A549 (cell line): ENCODE results near the gene CFAP58. TPM values are rescaled to one million over a fixed set of nuclear protein-coding genes. Genes with fewer than 3 reads are reported as not detected.

Experiments
- ATAC-seq, 2 experiments: fragments of 200-7000 bp in 1 of 2; fragments of >200 bp in 1 of 2; cut with Nextera tagmentation in 1 of 2; cut with Tn5 transposase in 1 of 2; 3 replicates each; pipeline versions ENCODE4 v1.8.0 to v1.9.1; 2018 to 2020; ENCODE audit warnings: mild to moderate bottlenecking in 1 of 2, moderate library complexity in 1 of 2
- CTCF ChIA-PET: fragments of 300-600 bp; sonication (Branson Sonifier 250); formaldehyde crosslinking; extraction: SDS; loops from one replicate; lab custom pipeline; 2021; ENCODE audit warnings: antibody characterized with exemption, inconsistent platforms; lab: Yijun Ruan, JAX
- POLR2A ChIA-PET: fragments of 350-600 bp; formaldehyde crosslinking; extraction: SDS; loops from one replicate; lab custom pipeline; 2021; ENCODE audit warnings: antibody characterized with exemption, inconsistent platforms; lab: Yijun Ruan, JAX
- DNase-seq, 2 experiments: peaks; one replicate each; pipeline versions ENCODE4 v3.0.0 to v3.0.0-alpha.2; 2011 to 2016; ENCODE audit warnings: low read depth in 1 of 2, low spot score in 1 of 2
- FAIRE-seq: peaks from 2 replicates; lab custom pipeline; 2011; peaks lifted over from hg19 to GRCh38; lab: Jason Lieb, UNC
- H3K27ac ChIP-seq, 2 experiments: fragments of >200 bp; sonication (Bioruptor Twin); formaldehyde crosslinking; 3 replicates each; pipeline ENCODE4 v1.5.1; 2016 to 2017
- H3K4me1 ChIP-seq: fragments of >200 bp; sonication (Bioruptor Twin); formaldehyde crosslinking; 3 replicates; pipeline ENCODE4 v1.6.1; 2016
- H3K4me2 ChIP-seq: fragments of >200 bp; sonication (Bioruptor Twin); formaldehyde crosslinking; 3 replicates; pipeline ENCODE4 v1.6.1; 2016
- H3K4me3 ChIP-seq: fragments of >200 bp; sonication (Bioruptor Twin); formaldehyde crosslinking; 3 replicates; pipeline ENCODE4 v1.5.1; 2016
- H3K9me3 ChIP-seq: fragments of >200 bp; sonication (Bioruptor Twin); formaldehyde crosslinking; 3 replicates; pipeline ENCODE4 v1.6.1; 2016
- BHLHE40 ChIP-seq: IDR thresholded peaks from 2 replicates; pipeline ENCODE4 v1.6.1; 2012; ENCODE audit warnings: low read depth, low read length, inconsistent platforms
- CBX8 ChIP-seq: fragments of 200-600 bp; sonication (generic); IDR thresholded peaks from 2 replicates; pipeline ENCODE4 v1.6.1; 2016
- CHD2 ChIP-seq: fragments of 150-350 bp; IDR thresholded peaks from 2 replicates; pipeline ENCODE4 v1.6.1; 2014; ENCODE audit warnings: low read length; ENCODE audit not compliant: partially characterized antibody
- CHD4 ChIP-seq: fragments of 200-600 bp; sonication (generic); IDR thresholded peaks from 2 replicates; pipeline ENCODE4 v1.6.1; 2016; ENCODE audit warnings: antibody characterized with exemption, mild to moderate bottlenecking, borderline replicate concordance
- E2F6 ChIP-seq: IDR thresholded peaks from 2 replicates; pipeline ENCODE4 v1.6.1; 2012; ENCODE audit warnings: low read depth, borderline replicate concordance
- EP300 ChIP-seq, 2 experiments: fragments of >200 bp; sonication (Bioruptor Twin); formaldehyde crosslinking; IDR thresholded peaks; 2 replicates in 1 of 2; 3 replicates in 1 of 2; pipeline ENCODE4 v1.6.1; 2016 to 2017
- ESRRA ChIP-seq: fragments of 150-350 bp; IDR thresholded peaks from 2 replicates; pipeline ENCODE4 v1.6.1; 2014; ENCODE audit warnings: mild to moderate bottlenecking, low read length, borderline replicate concordance
- FOSB ChIP-seq: fragments of 250-450 bp; sonication (Bioruptor Pico); IDR thresholded peaks from 2 replicates; pipeline ENCODE4 v1.5.0; 2020; ENCODE audit warnings: mild to moderate bottlenecking, moderate library complexity
- JUN ChIP-seq, 2 experiments: fragments of >200 bp; sonication (Bioruptor Twin); formaldehyde crosslinking; IDR thresholded peaks; 2 replicates in 1 of 2; 3 replicates in 1 of 2; pipeline ENCODE4 v1.6.1; 2016 to 2017
- MAFK ChIP-seq: fragments of 450-650 bp; IDR thresholded peaks from 2 replicates; pipeline ENCODE4 v1.6.1; 2014; ENCODE audit not compliant: partially characterized antibody
- MAZ ChIP-seq: fragments of 150-350 bp; IDR thresholded peaks from 2 replicates; pipeline ENCODE4 v1.6.1; 2014; ENCODE audit warnings: antibody characterized with exemption, low read depth, low read length, borderline replicate concordance
- NR3C1 ChIP-seq: fragments of >200 bp; sonication (Bioruptor Twin); formaldehyde crosslinking; IDR thresholded peaks from 3 replicates; pipeline ENCODE4 v1.6.1; 2017
- PHF8 ChIP-seq: fragments of 200-600 bp; sonication (generic); IDR thresholded peaks from 2 replicates; pipeline ENCODE4 v1.6.1; 2016; ENCODE audit warnings: low read depth, mild to moderate bottlenecking, antibody characterized with exemption, moderate library complexity, borderline replicate concordance
- POLR2AphosphoS2 ChIP-seq: conservative IDR thresholded peaks from 2 replicates; pipeline ENCODE4 v1.6.1; 2012; ENCODE audit warnings: low read length, improper control_type of control experiment, inconsistent platforms
- RAD21 ChIP-seq, 2 experiments: fragments of >200 bp in 1 of 2; sonication (Bioruptor Twin) in 1 of 2; formaldehyde crosslinking in 1 of 2; IDR thresholded peaks in 1 of 2; conservative IDR thresholded peaks in 1 of 2; 2 replicates in 1 of 2; 3 replicates in 1 of 2; pipeline ENCODE4 v1.6.1; 2012 to 2018; ENCODE audit warnings: inconsistent platforms in 1 of 2
- RCOR1 ChIP-seq: fragments of 150-350 bp; IDR thresholded peaks from 2 replicates; pipeline ENCODE4 v1.6.1; 2014; ENCODE audit warnings: antibody characterized with exemption, low read length, low read depth
- ZC3H11A ChIP-seq: fragments of 450-650 bp; IDR thresholded peaks from 2 replicates; pipeline ENCODE4 v1.6.1; 2014; ENCODE audit warnings: antibody characterized with exemption, mild to moderate bottlenecking
- ZSCAN20 ChIP-seq: fragments of 250-450 bp; sonication (Bioruptor Pico); IDR thresholded peaks from 2 replicates; pipeline ENCODE4 v1.8.0; 2022; ENCODE audit warnings: mild to moderate bottlenecking, moderate library complexity
- WGBS: methylation state at CpG from one replicate; pipeline ENCODE4 v1.1.6; 2017; ENCODE audit errors: missing lambda C conversion rate; 5-methylcytosine and 5-hydroxymethylcytosine counted together
- polyA plus RNA-seq, 4 experiments: library from polyadenylated mRNA; depleted of rRNA in 3 of 4; stranded (reverse); fragments of >200 nt; fragmentation: RNase III in 1 of 4; extraction: RNeasy Plus Mini Kit Qiagen cat#74134 plus additional on column Dnase treatment in 1 of 4; gene quantifications; 2 replicates in 3 of 4; 3 replicates in 1 of 4; pipeline ENCODE4 v1.2.3, GENCODE V29; 2011 to 2017
- TF ChIP-seq, protein P1 (sequence below): fragments of 200-600 bp; sonication (generic); IDR thresholded peaks from 2 replicates; pipeline ENCODE4 v1.6.1; 2016; ENCODE audit warnings: antibody characterized with exemption, mild to moderate bottlenecking, moderate library complexity

The CFAP58 gene
- polyA plus RNA-seq, 2 of the 4 experiments (the other 2 are of a cell fraction), result 0.22 to 0.25 TPM

DNA sequence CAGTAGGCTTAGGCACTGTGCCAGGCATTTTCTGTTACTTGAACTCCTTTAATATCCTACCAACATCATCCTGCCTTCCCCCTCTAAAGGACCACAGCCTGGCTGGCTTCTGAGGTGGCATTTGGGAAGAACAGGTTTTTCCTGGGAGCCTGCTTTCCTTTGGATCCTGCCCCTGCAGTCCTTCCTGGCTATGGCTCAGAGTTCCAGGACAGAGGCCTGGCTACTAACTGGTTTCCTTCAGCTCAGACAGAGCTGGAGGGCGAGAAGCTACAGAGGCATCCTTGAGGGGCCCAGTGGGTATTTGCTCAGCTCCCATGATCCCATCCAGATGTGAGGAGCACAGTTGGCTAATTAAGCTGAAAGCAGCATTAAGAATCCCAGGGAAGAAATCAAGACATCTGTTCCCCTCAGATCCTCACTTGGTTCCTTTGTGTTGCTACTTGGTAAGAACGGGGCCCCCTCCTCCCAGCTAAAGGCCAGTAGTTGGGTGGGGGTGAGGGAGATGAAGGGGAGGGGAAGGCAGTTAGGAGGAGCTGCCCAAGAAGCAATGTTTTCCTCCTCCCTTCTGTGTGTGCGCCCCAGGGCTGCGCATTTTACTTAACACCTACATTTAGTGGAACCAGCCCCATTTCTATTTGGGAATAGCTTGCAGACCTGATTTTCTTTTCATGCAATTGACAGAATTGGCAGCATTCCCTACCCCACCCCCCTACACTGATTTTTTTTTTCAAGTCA is 144.9 kb downstream of the CFAP58 start:
- ATAC-seq (no peak), DNase-seq (no peak), FAIRE-seq (no peak)
- H3K4me2 ChIP-seq, result no peak overlapping the region
- CTCF ChIA-PET, result interaction anchor here (1.3 kb wide), 1 partner anchor 81 kb away, joined by 5 read pairs; no protein-coding TSS in a partner anchor
- POLR2A ChIA-PET, result no interaction called here
- WGBS, result 43% methylated on average over 4 of the region's 4 CpGs
- H3K27ac ChIP-seq, result no peak overlapping the region
- TF ChIP-seq NR3C1, result no peak
- no peak for TF ChIP-seq CHD4
- no peak for TF ChIP-seq BHLHE40
- no peak for TF ChIP-seq RCOR1
- no peak for TF ChIP-seq POLR2AphosphoS2
- TF ChIP-seq PHF8, result no peak
- no peak for TF ChIP-seq FOSB
- TF ChIP-seq ZSCAN20, result no peak
- TF ChIP-seq RAD21 (conservative IDR thresholded peaks at IDR 0.05 in 1 of 2, IDR thresholded peaks at IDR 0.05 in 1 of 2), result no peak
- TF ChIP-seq CBX8, result no peak
- no peak for TF ChIP-seq EP300 (IDR thresholded peaks at IDR 0.05)
- no peak for TF ChIP-seq CHD2
- no peak for TF ChIP-seq MAFK
- no peak for TF ChIP-seq ESRRA
- TF ChIP-seq E2F6, result no peak
- TF ChIP-seq MAZ, result no peak
- TF ChIP-seq, protein P1, sequence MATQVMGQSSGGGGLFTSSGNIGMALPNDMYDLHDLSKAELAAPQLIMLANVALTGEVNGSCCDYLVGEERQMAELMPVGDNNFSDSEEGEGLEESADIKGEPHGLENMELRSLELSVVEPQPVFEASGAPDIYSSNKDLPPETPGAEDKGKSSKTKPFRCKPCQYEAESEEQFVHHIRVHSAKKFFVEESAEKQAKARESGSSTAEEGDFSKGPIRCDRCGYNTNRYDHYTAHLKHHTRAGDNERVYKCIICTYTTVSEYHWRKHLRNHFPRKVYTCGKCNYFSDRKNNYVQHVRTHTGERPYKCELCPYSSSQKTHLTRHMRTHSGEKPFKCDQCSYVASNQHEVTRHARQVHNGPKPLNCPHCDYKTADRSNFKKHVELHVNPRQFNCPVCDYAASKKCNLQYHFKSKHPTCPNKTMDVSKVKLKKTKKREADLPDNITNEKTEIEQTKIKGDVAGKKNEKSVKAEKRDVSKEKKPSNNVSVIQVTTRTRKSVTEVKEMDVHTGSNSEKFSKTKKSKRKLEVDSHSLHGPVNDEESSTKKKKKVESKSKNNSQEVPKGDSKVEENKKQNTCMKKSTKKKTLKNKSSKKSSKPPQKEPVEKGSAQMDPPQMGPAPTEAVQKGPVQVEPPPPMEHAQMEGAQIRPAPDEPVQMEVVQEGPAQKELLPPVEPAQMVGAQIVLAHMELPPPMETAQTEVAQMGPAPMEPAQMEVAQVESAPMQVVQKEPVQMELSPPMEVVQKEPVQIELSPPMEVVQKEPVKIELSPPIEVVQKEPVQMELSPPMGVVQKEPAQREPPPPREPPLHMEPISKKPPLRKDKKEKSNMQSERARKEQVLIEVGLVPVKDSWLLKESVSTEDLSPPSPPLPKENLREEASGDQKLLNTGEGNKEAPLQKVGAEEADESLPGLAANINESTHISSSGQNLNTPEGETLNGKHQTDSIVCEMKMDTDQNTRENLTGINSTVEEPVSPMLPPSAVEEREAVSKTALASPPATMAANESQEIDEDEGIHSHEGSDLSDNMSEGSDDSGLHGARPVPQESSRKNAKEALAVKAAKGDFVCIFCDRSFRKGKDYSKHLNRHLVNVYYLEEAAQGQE, result no peak
- no peak for TF ChIP-seq ZC3H11A
- no peaks in the 10 kb centered on the region for H3K4me1 ChIP-seq
- H3K4me3 ChIP-seq, result no peak overlapping the region
- H3K9me3 ChIP-seq, result no peaks in the 10 kb centered on the region

- 6% methylated on average over 2 of the region's 2 CpGs for WGBS
- Histone ChIP-seq H3K27ac (no peak overlapping the region), H3K4me3 (no peak overlapping the region)
- no peak for FAIRE-seq
- DNase-seq, result no peak
- CTCF ChIA-PET, result interaction anchor here (0.5 kb wide), 1 partner anchor 151 kb away, joined by 3 read pairs; no protein-coding TSS in a partner anchor
- TF ChIP-seq EP300 (IDR thresholded peaks at IDR 0.05), result no peak
- TF ChIP-seq ZC3H11A, result no peak
- TF ChIP-seq JUN (IDR thresholded peaks at IDR 0.05), result no peak
- TF ChIP-seq, all 56 proteins: peak for 0
- ATAC-seq, result no peak
- POLR2A ChIA-PET, result no interaction called here
- Histone ChIP-seq H3K4me1 (no peaks in the 10 kb centered on the region), H3K9me3 (no peaks in the 10 kb centered on the region), H3K4me2 (no peak overlapping the region)
These were observed 147.8 kb downstream of the CFAP58 start for GRCh38 chr10:104501449-104501848.
